ENCODE data around the gene RPP40. TPM values are rescaled to one million over a fixed set of nuclear protein-coding genes. Genes with fewer than 3 reads are reported as not detected.

RPP40 gene
- total and polyA plus RNA-seq, 2 of the 8 experiments (the other 6 are each of a cell fraction or from before 2014, with no cell fraction given), result 7.0 to 15.7 TPM

DNA sequence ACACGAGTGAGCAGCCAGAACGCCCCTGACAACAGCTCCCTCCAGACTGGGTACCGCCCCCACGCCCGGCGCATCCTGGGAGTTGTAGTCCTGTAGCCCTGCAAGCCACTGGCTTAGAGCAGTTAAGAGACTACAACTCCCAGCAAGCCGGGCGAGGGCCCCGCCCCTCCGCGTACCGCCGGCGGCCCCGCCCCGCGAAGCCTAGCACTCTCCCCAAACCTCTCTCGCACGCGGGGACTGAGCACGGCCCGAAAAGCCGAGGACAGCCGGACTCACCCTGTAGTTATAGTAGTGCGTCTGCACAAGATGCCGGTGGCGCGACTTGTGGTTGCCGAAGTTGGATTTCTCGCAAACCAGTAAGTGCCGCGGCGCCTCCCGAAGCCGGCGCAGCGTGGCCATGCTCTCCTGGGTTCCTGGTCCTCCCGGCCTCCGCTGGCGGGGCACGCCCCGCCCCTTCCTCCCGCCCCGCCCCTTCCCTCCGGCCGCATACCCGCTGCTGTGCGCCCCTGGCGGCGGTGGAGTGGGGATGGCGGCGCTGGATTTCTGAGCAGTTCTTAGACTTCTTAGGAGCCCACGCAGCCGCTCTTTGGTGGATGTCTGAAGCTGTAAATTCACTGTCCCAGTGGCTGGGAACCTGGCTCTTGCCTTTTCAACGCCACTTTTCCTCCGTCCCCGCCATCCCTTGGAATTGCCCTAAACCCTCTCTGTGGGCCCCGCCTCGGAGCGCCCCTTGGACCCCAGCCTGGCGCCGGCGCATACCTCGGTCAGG is at the start of gene RPP40 (continued):
- TF ChIP-seq ASH2L (IDR thresholded peaks at IDR 0.05; ENCODE audit: low read length), result peak; percentile 100
- peak in 1 of 2 experiments; percentile 59; a peak in 2 of 3 replicates for TF ChIP-seq POLR2A (IDR thresholded peaks at IDR 0.05; ENCODE audit: control extremely low read depth in 1 of 2, low read depth in 2 of 2, low read length in 2 of 2)
- TF ChIP-seq NRF1 (IDR thresholded peaks at IDR 0.05; ENCODE audit: low read depth, low read length), result peak; percentile 9; the same call in 1 of the 2 replicates
- no peak for TF ChIP-seq BACH1 (IDR thresholded peaks at IDR 0.05; ENCODE audit: low read length)
- TF ChIP-seq, protein P1, sequence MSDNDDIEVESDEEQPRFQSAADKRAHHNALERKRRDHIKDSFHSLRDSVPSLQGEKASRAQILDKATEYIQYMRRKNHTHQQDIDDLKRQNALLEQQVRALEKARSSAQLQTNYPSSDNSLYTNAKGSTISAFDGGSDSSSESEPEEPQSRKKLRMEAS (IDR thresholded peaks at IDR 0.05), result peak; percentile 83
- no peak for TF ChIP-seq SIRT6 (IDR thresholded peaks at IDR 0.05; ENCODE audit: low read length)
- peak; percentile 47; the same call in 1 of the 2 replicates for TF ChIP-seq PHF8 (conservative IDR thresholded peaks at IDR 0.05; ENCODE audit: low read depth, low read length)
- TF ChIP-seq, protein P2, sequence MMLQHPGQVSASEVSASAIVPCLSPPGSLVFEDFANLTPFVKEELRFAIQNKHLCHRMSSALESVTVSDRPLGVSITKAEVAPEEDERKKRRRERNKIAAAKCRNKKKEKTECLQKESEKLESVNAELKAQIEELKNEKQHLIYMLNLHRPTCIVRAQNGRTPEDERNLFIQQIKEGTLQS (IDR thresholded peaks at IDR 0.05; ENCODE audit: insufficient read depth, low read depth, low read length), result no peak
- TF ChIP-seq, protein P3, sequence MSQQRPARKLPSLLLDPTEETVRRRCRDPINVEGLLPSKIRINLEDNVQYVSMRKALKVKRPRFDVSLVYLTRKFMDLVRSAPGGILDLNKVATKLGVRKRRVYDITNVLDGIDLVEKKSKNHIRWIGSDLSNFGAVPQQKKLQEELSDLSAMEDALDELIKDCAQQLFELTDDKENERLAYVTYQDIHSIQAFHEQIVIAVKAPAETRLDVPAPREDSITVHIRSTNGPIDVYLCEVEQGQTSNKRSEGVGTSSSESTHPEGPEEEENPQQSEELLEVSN (IDR thresholded peaks at IDR 0.05), result peak; percentile 56
- no peak for TF ChIP-seq MAFK (IDR thresholded peaks at IDR 0.05; ENCODE audit: low read depth, low read length)
- peak; percentile 30 for TF ChIP-seq SAP30 (IDR thresholded peaks at IDR 0.05; ENCODE audit: insufficient read depth, insufficient replicate concordance, low read length)
- TF ChIP-seq TBP (IDR thresholded peaks at IDR 0.05; ENCODE audit: low read depth, low read length), result peak; percentile 72
- peak; percentile 88 for TF ChIP-seq KDM4A (IDR thresholded peaks at IDR 0.05; ENCODE audit: low read depth, low read length, severe bottlenecking)
- TF ChIP-seq TAF7 (optimal IDR thresholded peaks at IDR 0.05; ENCODE audit: borderline replicate concordance, low read depth, low read length), result peak; percentile 32
- TF ChIP-seq, protein P4, sequence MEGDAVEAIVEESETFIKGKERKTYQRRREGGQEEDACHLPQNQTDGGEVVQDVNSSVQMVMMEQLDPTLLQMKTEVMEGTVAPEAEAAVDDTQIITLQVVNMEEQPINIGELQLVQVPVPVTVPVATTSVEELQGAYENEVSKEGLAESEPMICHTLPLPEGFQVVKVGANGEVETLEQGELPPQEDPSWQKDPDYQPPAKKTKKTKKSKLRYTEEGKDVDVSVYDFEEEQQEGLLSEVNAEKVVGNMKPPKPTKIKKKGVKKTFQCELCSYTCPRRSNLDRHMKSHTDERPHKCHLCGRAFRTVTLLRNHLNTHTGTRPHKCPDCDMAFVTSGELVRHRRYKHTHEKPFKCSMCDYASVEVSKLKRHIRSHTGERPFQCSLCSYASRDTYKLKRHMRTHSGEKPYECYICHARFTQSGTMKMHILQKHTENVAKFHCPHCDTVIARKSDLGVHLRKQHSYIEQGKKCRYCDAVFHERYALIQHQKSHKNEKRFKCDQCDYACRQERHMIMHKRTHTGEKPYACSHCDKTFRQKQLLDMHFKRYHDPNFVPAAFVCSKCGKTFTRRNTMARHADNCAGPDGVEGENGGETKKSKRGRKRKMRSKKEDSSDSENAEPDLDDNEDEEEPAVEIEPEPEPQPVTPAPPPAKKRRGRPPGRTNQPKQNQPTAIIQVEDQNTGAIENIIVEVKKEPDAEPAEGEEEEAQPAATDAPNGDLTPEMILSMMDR (IDR thresholded peaks at IDR 0.05; ENCODE audit: control extremely low read depth in 1 of 3, insufficient read depth in 1 of 3, low read depth in 1 of 3, low read length in 3 of 3), result peak; percentile 67 to 79 (median 72)
- TF ChIP-seq SIX5 (IDR thresholded peaks at IDR 0.05; ENCODE audit: low read depth, low read length), result peak; percentile 86
- peak; percentile 70 for TF ChIP-seq TEAD4 (IDR thresholded peaks at IDR 0.05; ENCODE audit: low read depth, low read length)
- peak; percentile 36 to 55; a peak in 3 of 4 replicates for TF ChIP-seq RAD21 (IDR thresholded peaks at IDR 0.05 in 1 of 2, conservative IDR thresholded peaks at IDR 0.05 in 1 of 2; ENCODE audit: low read depth in 2 of 2, low read length in 2 of 2)
- TF ChIP-seq HDAC2 (IDR thresholded peaks at IDR 0.05; ENCODE audit: borderline replicate concordance in 1 of 2, low read depth in 2 of 2, low read length in 2 of 2), result peak in 1 of 2 experiments; percentile 87; a peak in 2 of 4 replicates
